PC-3 (cell line): ENCODE results near the gene TSKU. TPM values are rescaled to one million over a fixed set of nuclear protein-coding genes. Genes with fewer than 3 reads are reported as not detected.

Experiments used
- ATAC-seq: fragments of 200-7000 bp; cut with Tn5 transposase; 2 replicates; pipeline ENCODE4 v1.9.1; 2020; ENCODE audit warnings: mild to moderate bottlenecking, moderate library complexity
- BruUV-seq: library from RNA; stranded (reverse); fragments of 400-500 nt; replicated peaks from 2 replicates; lab custom pipeline; 2021; lab: Mats Ljungman, UMichigan
- CTCF ChIA-PET: fragments of 300-600 bp; sonication (Branson Sonifier 250); formaldehyde crosslinking; loops from one replicate; lab custom pipeline; 2022; ENCODE audit warnings: antibody characterized with exemption; lab: Charles Lee
- POLR2A ChIA-PET: fragments of 300-600 bp; sonication (Branson Sonifier 250); formaldehyde crosslinking; loops from one replicate; lab custom pipeline; 2022; ENCODE audit warnings: antibody characterized with exemption; ENCODE audit not compliant: unreplicated experiment; lab: Charles Lee
- DNase-seq: peaks from one replicate; pipeline ENCODE4 v3.0.0-alpha.2; 2015
- H2AFZ ChIP-seq: fragments of 300-600 bp; sonication (generic); 2 replicates; pipeline ENCODE4 v1.6.0; 2016; ENCODE audit warnings: antibody characterized with exemption, low read length
- H3F3A ChIP-seq: fragments of 300-600 bp; sonication (generic); one replicate; pipeline ENCODE4 v1.6.0; 2017; ENCODE audit warnings: antibody characterized with exemption, low read length, control low read depth, mild to moderate bottlenecking; ENCODE audit not compliant: unreplicated experiment
- H3K27ac ChIP-seq: fragments of 300-600 bp; sonication (generic); 2 replicates; pipeline ENCODE4 v1.5.1; 2016; ENCODE audit warnings: mild to moderate bottlenecking, low read length
- H3K27me3 ChIP-seq: fragments of 300-600 bp; sonication (generic); 2 replicates; pipeline ENCODE4 v1.6.1; 2016; ENCODE audit warnings: low read length, mixed read lengths
- H3K36me3 ChIP-seq: fragments of 300-600 bp; sonication (generic); 2 replicates; pipeline ENCODE4 v1.6.1; 2016; ENCODE audit warnings: low read depth, mixed run types, low read length, mixed read lengths
- H3K4me1 ChIP-seq: fragments of 300-600 bp; sonication (generic); 2 replicates; pipeline ENCODE4 v1.5.1; 2016; ENCODE audit warnings: low read length; ENCODE audit not compliant: insufficient read depth
- H3K4me2 ChIP-seq: fragments of 300-600 bp; sonication (generic); 2 replicates; pipeline ENCODE4 v1.6.0; 2016; ENCODE audit warnings: low read length
- H3K4me3 ChIP-seq: fragments of 300-600 bp; sonication (generic); 2 replicates; pipeline ENCODE4 v1.5.1; 2016; ENCODE audit warnings: mild to moderate bottlenecking, low read length, mixed read lengths
- H3K79me2 ChIP-seq: fragments of 300-600 bp; sonication (generic); 2 replicates; pipeline ENCODE4 v1.6.1; 2017; ENCODE audit warnings: low read length, mixed read lengths
- H3K9ac ChIP-seq: fragments of 300-600 bp; sonication (generic); 2 replicates; pipeline ENCODE4 v1.6.0; 2016; ENCODE audit warnings: mild to moderate bottlenecking, low read length
- H3K9me2 ChIP-seq: fragments of 300-600 bp; sonication (generic); replicated peaks from 2 replicates; pipeline ENCODE4 v1.6.1; 2016; ENCODE audit warnings: mixed run types, low read length, mixed read lengths
- H3K9me3 ChIP-seq: fragments of 300-600 bp; sonication (generic); 2 replicates; pipeline ENCODE4 v1.6.1; 2016; ENCODE audit warnings: low read length, mixed read lengths
- H4K20me1 ChIP-seq: fragments of 300-600 bp; sonication (generic); 2 replicates; pipeline ENCODE4 v1.6.1; 2016; ENCODE audit warnings: low read length, mixed read lengths
- EZH2 ChIP-seq: fragments of 300-600 bp; sonication (generic); IDR thresholded peaks from one replicate; pipeline ENCODE4 v1.6.1; 2017; ENCODE audit warnings: antibody characterized with exemption, mild to moderate bottlenecking, low read length; ENCODE audit not compliant: unreplicated experiment
- EZH2phosphoT487 ChIP-seq: fragments of 300-600 bp; sonication (generic); IDR thresholded peaks from 2 replicates; pipeline ENCODE4 v1.6.1; 2018; ENCODE audit warnings: mild to moderate bottlenecking, antibody characterized with exemption, low read length, borderline replicate concordance
- intact Hi-C: fragments of 100-400 bp; cut with micrococcal nuclease; formaldehyde crosslinking; loops from 2 replicates; pipeline ENCODE4 v1.9.0; 2023
- total RNA-seq: library from RNA; depleted of rRNA; stranded (reverse); fragments of >200 nt; gene quantifications from 2 replicates; pipeline ENCODE4 v1.2.3, GENCODE V29; 2014
- TF ChIP-seq, protein P1 (sequence below): fragments of 300-600 bp; sonication (generic); conservative IDR thresholded peaks from 2 replicates; pipeline ENCODE4 v1.5.1; 2017; ENCODE audit warnings: antibody characterized with exemption, low read depth, mild to moderate bottlenecking, low read length

TSKU gene
- total RNA-seq, 1 experiment from 2014 or later: 32.1 TPM

DNA sequence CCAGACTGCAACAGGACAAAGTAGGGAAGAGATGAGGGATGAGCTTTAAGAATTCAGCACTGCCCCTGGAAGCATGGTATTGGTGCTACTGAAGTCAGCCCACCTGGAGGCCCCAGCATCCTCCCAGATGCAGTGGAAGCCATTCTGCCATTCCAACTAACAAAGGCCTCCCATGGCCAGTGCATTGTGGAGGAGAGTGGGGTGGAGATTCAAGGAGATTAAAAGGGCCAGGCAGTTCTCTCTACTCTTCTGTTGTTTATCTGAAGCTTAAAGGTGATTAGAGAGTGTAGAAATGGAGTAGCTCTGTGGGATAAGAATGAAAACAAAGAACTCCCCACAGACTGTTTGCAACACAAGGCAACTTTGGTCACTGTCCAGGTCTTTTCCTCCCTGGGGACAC, 24.1 kb upstream of the TSKU start:
- POLR2A ChIA-PET: no interaction called here

DNA sequence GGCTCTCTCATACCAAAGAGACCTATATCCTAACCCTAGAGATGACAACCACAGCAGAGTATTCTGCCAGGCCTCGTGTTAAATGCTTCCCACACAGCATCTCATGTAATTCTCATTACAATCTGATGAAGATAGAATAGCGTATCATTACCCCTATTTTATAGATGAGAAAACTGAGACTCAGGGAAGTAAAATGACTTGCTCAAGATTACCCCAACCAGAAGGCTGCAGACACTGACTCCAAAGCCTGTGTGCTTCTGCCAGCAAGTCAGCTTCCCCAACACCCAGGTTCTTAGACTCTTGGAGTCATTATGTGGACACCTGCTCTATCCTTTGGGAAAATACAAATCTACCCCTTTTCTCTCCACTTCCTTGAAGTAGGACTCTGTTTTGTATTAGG, 23.6 kb upstream of the TSKU start:
- POLR2A ChIA-PET: no interaction called here
- CTCF ChIA-PET: no interaction called here
- no peak overlapping the region for H3K9ac ChIP-seq

More for the DNA sequence above, 24.1 kb upstream of the TSKU start:
- Histone ChIP-seq H3K27ac (no peak overlapping the region), H3K4me1 (peaks cover 10% of the 10 kb centered on the region; the same call in 1 of the 2 replicates), H4K20me1 (no peaks in the 10 kb centered on the region), H3K36me3 (no peaks in the 10 kb centered on the region), H3K9me3 (no peaks in the 10 kb centered on the region), H3K9ac (no peak overlapping the region), H3F3A (no peaks in the 10 kb centered on the region), H3K4me2 (no peak overlapping the region), H2AFZ (no peak overlapping the region), H3K79me2 (no peaks in the 10 kb centered on the region), H3K27me3 (no peaks in the 10 kb centered on the region), H3K4me3 (no peak overlapping the region), H3K9me2 (no peaks in the 10 kb centered on the region)
- CTCF ChIA-PET: no interaction called here
- ATAC-seq (no peak), DNase-seq (no peak)
- intact Hi-C loops: no loop called here
- no peak for TF ChIP-seq EZH2phosphoT487
- TF ChIP-seq, protein P1, sequence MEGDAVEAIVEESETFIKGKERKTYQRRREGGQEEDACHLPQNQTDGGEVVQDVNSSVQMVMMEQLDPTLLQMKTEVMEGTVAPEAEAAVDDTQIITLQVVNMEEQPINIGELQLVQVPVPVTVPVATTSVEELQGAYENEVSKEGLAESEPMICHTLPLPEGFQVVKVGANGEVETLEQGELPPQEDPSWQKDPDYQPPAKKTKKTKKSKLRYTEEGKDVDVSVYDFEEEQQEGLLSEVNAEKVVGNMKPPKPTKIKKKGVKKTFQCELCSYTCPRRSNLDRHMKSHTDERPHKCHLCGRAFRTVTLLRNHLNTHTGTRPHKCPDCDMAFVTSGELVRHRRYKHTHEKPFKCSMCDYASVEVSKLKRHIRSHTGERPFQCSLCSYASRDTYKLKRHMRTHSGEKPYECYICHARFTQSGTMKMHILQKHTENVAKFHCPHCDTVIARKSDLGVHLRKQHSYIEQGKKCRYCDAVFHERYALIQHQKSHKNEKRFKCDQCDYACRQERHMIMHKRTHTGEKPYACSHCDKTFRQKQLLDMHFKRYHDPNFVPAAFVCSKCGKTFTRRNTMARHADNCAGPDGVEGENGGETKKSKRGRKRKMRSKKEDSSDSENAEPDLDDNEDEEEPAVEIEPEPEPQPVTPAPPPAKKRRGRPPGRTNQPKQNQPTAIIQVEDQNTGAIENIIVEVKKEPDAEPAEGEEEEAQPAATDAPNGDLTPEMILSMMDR: no peak
- no peak for TF ChIP-seq EZH2
- BruUV-seq: no TSS peak

DNA sequence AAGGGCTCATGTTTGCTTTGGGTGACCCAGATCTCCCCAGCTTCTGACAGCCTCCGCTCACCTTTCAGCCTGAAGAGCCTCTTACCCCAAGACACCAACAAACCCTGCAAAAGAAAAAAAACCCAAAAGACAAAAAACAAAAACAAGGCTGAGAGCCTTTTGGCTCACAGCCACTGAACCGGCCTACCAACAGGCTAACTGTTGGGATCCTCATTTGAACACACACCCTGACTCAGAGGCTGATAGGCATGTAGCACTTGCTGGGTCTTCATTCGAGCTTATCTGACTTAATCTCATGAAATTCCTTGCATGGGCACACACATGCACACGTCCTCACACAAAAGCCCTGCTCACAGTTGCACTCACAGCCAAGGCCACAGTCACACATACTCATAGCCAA, 22.9 kb upstream of the TSKU start:
- no peak for ATAC-seq
- TF ChIP-seq EZH2 (no peak), EZH2phosphoT487 (no peak)
- TF ChIP-seq, protein P1: no peak
- H3K4me3 ChIP-seq: no peak overlapping the region
- H4K20me1 ChIP-seq: no peaks in the 10 kb centered on the region
- no TSS peak for BruUV-seq
- no peaks in the 10 kb centered on the region for H3K36me3 ChIP-seq
- no peaks in the 10 kb centered on the region for H3K9me2 ChIP-seq
- H3K27ac ChIP-seq: no peak overlapping the region
- no peak overlapping the region for H3K9ac ChIP-seq
- H3F3A ChIP-seq: no peaks in the 10 kb centered on the region
- H3K4me2 ChIP-seq: no peak overlapping the region
- H3K4me1 ChIP-seq: peaks cover 10% of the 10 kb centered on the region; the same call in 1 of the 2 replicates
- no peaks in the 10 kb centered on the region for H3K79me2 ChIP-seq
- no peaks in the 10 kb centered on the region for H3K9me3 ChIP-seq
- H2AFZ ChIP-seq: no peak overlapping the region
- DNase-seq: no peak
- no peaks in the 10 kb centered on the region for H3K27me3 ChIP-seq
- POLR2A ChIA-PET: no interaction called here
- intact Hi-C loops: no loop called here
- CTCF ChIA-PET: no interaction called here

More for the DNA sequence above, 23.6 kb upstream of the TSKU start:
- H3K27me3 ChIP-seq: no peaks in the 10 kb centered on the region
- H3K4me3 ChIP-seq: no peak overlapping the region
- H3K36me3 ChIP-seq: no peaks in the 10 kb centered on the region
- no peak for ATAC-seq
- BruUV-seq: no TSS peak
- H2AFZ ChIP-seq: no peak overlapping the region
- H3K4me2 ChIP-seq: no peak overlapping the region
- no peaks in the 10 kb centered on the region for H3K9me3 ChIP-seq
- H4K20me1 ChIP-seq: no peaks in the 10 kb centered on the region
- H3K27ac ChIP-seq: no peak overlapping the region
- peaks cover 10% of the 10 kb centered on the region; the same call in 1 of the 2 replicates for H3K4me1 ChIP-seq
- no peaks in the 10 kb centered on the region for H3K79me2 ChIP-seq
- no peaks in the 10 kb centered on the region for H3F3A ChIP-seq
- no peaks in the 10 kb centered on the region for H3K9me2 ChIP-seq
- no peak for TF ChIP-seq EZH2
- TF ChIP-seq EZH2phosphoT487: no peak
- TF ChIP-seq, protein P1: no peak
- no peak for DNase-seq
- intact Hi-C loops: no loop called here
